Liver (tissue), 9 donors: ENCODE results near the gene BRSK2. TPM values are rescaled to one million over a fixed set of nuclear protein-coding genes. Genes with fewer than 3 reads are reported as not detected.

ENCODE experiments used
- DNase-seq: peaks from one replicate; pipeline ENCODE4 v3.0.0-alpha.2; 2017; ENCODE audit warnings: low spot score
- H3K27ac ChIP-seq, 2 donors: one replicate each; pipeline ENCODE4 v1.7.0; 2013; ENCODE audit warnings: inconsistent platforms in 2 of 2, low read length in 2 of 2, control low read depth in 1 of 2, low read depth in 1 of 2, mild to moderate bottlenecking in 1 of 2
- H3K27me3 ChIP-seq, 4 donors: one replicate each; pipeline versions ENCODE4 v1.6.1 to v1.7.0; 2013; ENCODE audit warnings: low read length in 3 of 4, inconsistent platforms in 1 of 4, mild to moderate bottlenecking in 1 of 4, moderate library complexity in 1 of 4; ENCODE audit not compliant: control insufficient read depth in 4 of 4, insufficient read depth in 4 of 4
- H3K36me3 ChIP-seq, 4 donors: one replicate each; pipeline versions ENCODE4 v1.6.1 to v1.7.0; 2013; ENCODE audit warnings: low read length in 3 of 4, mild to moderate bottlenecking in 3 of 4, low read depth in 1 of 4, moderate library complexity in 1 of 4; ENCODE audit not compliant: control insufficient read depth in 4 of 4, insufficient read depth in 3 of 4
- H3K4me1 ChIP-seq, 4 donors: one replicate each; pipeline versions ENCODE4 v1.6.1 to v1.7.0; 2013; ENCODE audit warnings: low read length in 3 of 4, mild to moderate bottlenecking in 3 of 4, moderate library complexity in 1 of 4; ENCODE audit not compliant: control insufficient read depth in 4 of 4, insufficient read depth in 4 of 4
- H3K4me3 ChIP-seq, 3 donors: one replicate each; pipeline versions ENCODE4 v1.6.1 to v1.7.0; 2013; ENCODE audit warnings: low read length in 3 of 3, control low read depth in 1 of 3, low read depth in 1 of 3, mild to moderate bottlenecking in 1 of 3
- H3K9ac ChIP-seq, 2 donors: one replicate each; pipeline ENCODE4 v1.7.0; 2013; ENCODE audit warnings: low read length in 2 of 2, mild to moderate bottlenecking in 2 of 2, moderate library complexity in 2 of 2, control low read depth in 1 of 2, low read depth in 1 of 2
- H3K9me3 ChIP-seq, 4 donors: one replicate each; pipeline versions ENCODE4 v1.6.1 to v1.7.0; 2013; ENCODE audit warnings: low read length in 3 of 4; ENCODE audit not compliant: control insufficient read depth in 4 of 4
- EGR1 ChIP-seq, 2 donors: IDR thresholded peaks; 2 replicates each; pipeline ENCODE4 v1.6.1; 2016 to 2018; ENCODE audit warnings: antibody characterized with exemption in 2 of 2, low read depth in 2 of 2
- FOXA1 ChIP-seq: IDR thresholded peaks from 2 replicates; pipeline ENCODE4 v1.6.1; 2016; ENCODE audit warnings: antibody characterized with exemption
- FOXA2 ChIP-seq: IDR thresholded peaks from 2 replicates; pipeline ENCODE4 v1.6.1; 2016; ENCODE audit warnings: antibody characterized with exemption
- GABPA ChIP-seq, 2 donors: IDR thresholded peaks in 1 of 2; conservative IDR thresholded peaks in 1 of 2; 2 replicates each; pipeline ENCODE4 v1.6.1; 2016; ENCODE audit warnings: antibody characterized with exemption in 2 of 2, mild to moderate bottlenecking in 1 of 2, moderate library complexity in 1 of 2
- HNF4A ChIP-seq, 2 donors: conservative IDR thresholded peaks; 2 replicates each; pipeline ENCODE4 v1.6.1; 2016; ENCODE audit warnings: antibody characterized with exemption in 2 of 2, mild to moderate bottlenecking in 2 of 2
- HNF4G ChIP-seq: IDR thresholded peaks from 2 replicates; pipeline ENCODE4 v1.6.1; 2016; ENCODE audit warnings: antibody characterized with exemption
- JUND ChIP-seq, 2 donors: IDR thresholded peaks; 2 replicates each; pipeline ENCODE4 v1.6.1; 2016; ENCODE audit warnings: antibody characterized with exemption in 2 of 2
- NR2F2 ChIP-seq: IDR thresholded peaks from 2 replicates; pipeline ENCODE4 v1.6.1; 2016; ENCODE audit warnings: antibody characterized with exemption
- RAD21 ChIP-seq, 2 donors: IDR thresholded peaks; 2 replicates each; pipeline ENCODE4 v1.6.1; 2016; ENCODE audit warnings: antibody characterized with exemption in 2 of 2, mild to moderate bottlenecking in 2 of 2
- RXRA ChIP-seq, 2 donors: IDR thresholded peaks; 2 replicates each; pipeline ENCODE4 v1.6.1; 2017 to 2018; ENCODE audit warnings: antibody characterized with exemption in 2 of 2, mild to moderate bottlenecking in 1 of 2
- SP1 ChIP-seq: IDR thresholded peaks from 2 replicates; pipeline ENCODE4 v1.6.1; 2018; ENCODE audit warnings: antibody characterized with exemption, mild to moderate bottlenecking
- TAF1 ChIP-seq: conservative IDR thresholded peaks from 2 replicates; pipeline ENCODE4 v1.6.1; 2016; ENCODE audit warnings: antibody characterized with exemption, mild to moderate bottlenecking
- YY1 ChIP-seq: IDR thresholded peaks from 2 replicates; pipeline ENCODE4 v1.6.1; 2016; ENCODE audit warnings: antibody characterized with exemption, mild to moderate bottlenecking
- WGBS: extraction: QIAGEN DNeasy Blood & Tissue Kit; methylation state at CpG from one replicate; pipeline ENCODE4 v1.1.7; 2013; 5-methylcytosine and 5-hydroxymethylcytosine counted together
- polyA plus RNA-seq, 2 donors: library from polyadenylated mRNA; stranded (reverse) in 1 of 2; unstranded in 1 of 2; fragments of 200-250 nt in 1 of 2; fragments of >200 nt in 1 of 2; fragmentation: Nextera tagmentation in 1 of 2; extraction: Ambion mirVana in 1 of 2; gene quantifications; one replicate each; pipeline versions ENCODE4 v1.2.1 to v1.2.3, GENCODE V29; 2013 to 2015
- total RNA-seq, 2 donors: library from RNA; depleted of rRNA; stranded (reverse); fragments of >200 nt; gene quantifications; one replicate each; pipeline ENCODE4 v1.2.3, GENCODE V29; 2014
- TF ChIP-seq, protein P1 (sequence below): IDR thresholded peaks from 2 replicates; pipeline ENCODE4 v1.6.1; 2016; ENCODE audit warnings: antibody characterized with exemption
- TF ChIP-seq, protein P2 (sequence below): fragments of 150-350 bp; IDR thresholded peaks from 2 replicates; pipeline ENCODE4 v1.5.1; 2017; ENCODE audit warnings: improper control_type of control experiment, low read depth, low read length; ENCODE audit not compliant: missing input control
- TF ChIP-seq, protein P3 (sequence below): IDR thresholded peaks from 2 replicates; pipeline ENCODE4 v1.6.1; 2016; ENCODE audit warnings: antibody characterized with exemption
- TF ChIP-seq, protein P4 (sequence below): IDR thresholded peaks from 2 replicates; pipeline ENCODE4 v1.6.1; 2016; ENCODE audit warnings: antibody characterized with exemption, mild to moderate bottlenecking
- TF ChIP-seq, protein P5 (sequence below): IDR thresholded peaks from 2 replicates; pipeline ENCODE4 v1.6.1; 2016; ENCODE audit warnings: antibody characterized with exemption
- donor health status: healthy.
- donor health status: healthy.
- donor health status: healthy.
- donor health status: healthy.
- donor health status: healthy.

BRSK2 gene
- total and polyA plus RNA-seq, 4 donors: 0.05 to 0.17 TPM; not detected in 2

DNA sequence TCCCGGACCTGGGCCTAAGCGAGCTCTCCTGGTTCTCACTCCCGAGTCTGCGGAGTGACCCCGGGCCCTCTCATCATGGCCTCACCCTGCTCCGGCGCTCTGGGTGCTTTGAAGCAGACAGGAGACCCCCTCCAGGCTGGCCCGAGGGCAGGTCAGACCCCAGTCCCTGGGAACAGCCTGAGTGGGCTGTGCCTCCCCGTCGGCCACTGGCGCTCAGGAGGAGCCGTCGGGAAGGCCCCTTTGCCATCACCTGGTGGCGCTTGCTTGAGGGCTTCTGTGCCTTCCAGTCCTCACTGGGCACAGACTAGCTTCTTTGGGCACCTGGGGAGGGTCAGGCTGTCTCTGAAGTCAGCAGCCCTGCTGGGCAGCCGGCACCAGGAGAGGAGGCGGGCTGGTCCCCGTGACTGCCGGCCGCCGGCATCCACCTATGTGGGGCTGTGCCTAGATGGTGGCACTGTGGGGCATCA is 6.7 kb downstream of the BRSK2 start (continued):
- TF ChIP-seq, protein P1, sequence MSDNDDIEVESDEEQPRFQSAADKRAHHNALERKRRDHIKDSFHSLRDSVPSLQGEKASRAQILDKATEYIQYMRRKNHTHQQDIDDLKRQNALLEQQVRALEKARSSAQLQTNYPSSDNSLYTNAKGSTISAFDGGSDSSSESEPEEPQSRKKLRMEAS: no peak
- TF ChIP-seq NR2F2 (no peak), RAD21 (IDR thresholded peaks at IDR 0.05) (no peak), HNF4A (conservative IDR thresholded peaks at IDR 0.05) (no peak), EGR1 (IDR thresholded peaks at IDR 0.05; ENCODE audit: low read depth in 2 of 2) (no peak)

DNA sequence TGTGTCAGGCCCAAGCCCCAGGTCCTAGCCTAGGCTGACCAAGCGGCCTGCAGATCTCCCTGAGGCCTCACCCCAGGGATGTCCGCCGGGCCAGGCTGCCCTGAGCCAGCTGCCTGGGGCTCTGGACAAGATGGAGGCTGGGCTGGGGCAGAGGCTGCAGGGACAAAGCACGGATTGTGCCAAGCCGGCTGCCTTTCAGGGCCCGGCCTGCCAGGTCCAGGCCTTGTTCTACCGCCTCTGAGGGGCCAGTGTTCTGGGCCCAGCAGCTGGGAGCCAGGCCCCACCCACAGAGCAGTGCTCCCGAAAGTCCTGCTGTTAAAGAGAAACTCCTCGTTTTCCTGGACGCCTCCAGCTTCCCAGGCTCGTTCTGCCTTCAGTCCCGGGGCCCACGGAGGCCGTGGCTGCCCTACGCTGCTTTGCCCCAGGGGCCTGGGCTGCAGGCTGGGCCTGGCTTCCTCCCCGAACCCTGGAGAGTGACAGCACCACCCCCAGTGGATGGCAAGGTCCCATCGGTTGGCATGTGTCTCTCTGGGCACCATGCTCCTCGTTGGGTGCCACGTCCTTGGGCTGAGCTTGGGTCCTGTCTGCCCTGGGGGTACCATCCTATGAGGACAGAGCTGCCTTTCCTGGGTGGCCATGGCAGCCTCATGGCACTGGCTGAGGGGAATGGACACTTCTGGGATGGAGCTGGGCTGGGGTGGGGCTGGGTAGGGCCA is 7.6 kb downstream of the BRSK2 start:
- Histone ChIP-seq H3K9me3 (no peaks in the 10 kb centered on the region), H3K4me3 (no peak overlapping the region), H3K9ac (no peak overlapping the region), H3K4me1 (no peaks in the 10 kb centered on the region), H3K27me3 (no peaks in the 10 kb centered on the region), H3K27ac (no peak overlapping the region), H3K36me3 (no peaks in the 10 kb centered on the region)
- TF ChIP-seq RXRA (IDR thresholded peaks at IDR 0.05) (no peak), EGR1 (IDR thresholded peaks at IDR 0.05; ENCODE audit: low read depth in 2 of 2) (no peak), GABPA (IDR thresholded peaks at IDR 0.05 in 1 of 2, conservative IDR thresholded peaks at IDR 0.05 in 1 of 2) (no peak), JUND (IDR thresholded peaks at IDR 0.05) (no peak), NR2F2 (no peak), TAF1 (no peak), FOXA1 (no peak), SP1 (no peak), HNF4A (conservative IDR thresholded peaks at IDR 0.05) (no peak), RAD21 (IDR thresholded peaks at IDR 0.05) (no peak), YY1 (no peak)
- TF ChIP-seq, protein P1: no peak
- TF ChIP-seq, protein P2, sequence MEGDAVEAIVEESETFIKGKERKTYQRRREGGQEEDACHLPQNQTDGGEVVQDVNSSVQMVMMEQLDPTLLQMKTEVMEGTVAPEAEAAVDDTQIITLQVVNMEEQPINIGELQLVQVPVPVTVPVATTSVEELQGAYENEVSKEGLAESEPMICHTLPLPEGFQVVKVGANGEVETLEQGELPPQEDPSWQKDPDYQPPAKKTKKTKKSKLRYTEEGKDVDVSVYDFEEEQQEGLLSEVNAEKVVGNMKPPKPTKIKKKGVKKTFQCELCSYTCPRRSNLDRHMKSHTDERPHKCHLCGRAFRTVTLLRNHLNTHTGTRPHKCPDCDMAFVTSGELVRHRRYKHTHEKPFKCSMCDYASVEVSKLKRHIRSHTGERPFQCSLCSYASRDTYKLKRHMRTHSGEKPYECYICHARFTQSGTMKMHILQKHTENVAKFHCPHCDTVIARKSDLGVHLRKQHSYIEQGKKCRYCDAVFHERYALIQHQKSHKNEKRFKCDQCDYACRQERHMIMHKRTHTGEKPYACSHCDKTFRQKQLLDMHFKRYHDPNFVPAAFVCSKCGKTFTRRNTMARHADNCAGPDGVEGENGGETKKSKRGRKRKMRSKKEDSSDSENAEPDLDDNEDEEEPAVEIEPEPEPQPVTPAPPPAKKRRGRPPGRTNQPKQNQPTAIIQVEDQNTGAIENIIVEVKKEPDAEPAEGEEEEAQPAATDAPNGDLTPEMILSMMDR: no peak
- TF ChIP-seq, protein P3, sequence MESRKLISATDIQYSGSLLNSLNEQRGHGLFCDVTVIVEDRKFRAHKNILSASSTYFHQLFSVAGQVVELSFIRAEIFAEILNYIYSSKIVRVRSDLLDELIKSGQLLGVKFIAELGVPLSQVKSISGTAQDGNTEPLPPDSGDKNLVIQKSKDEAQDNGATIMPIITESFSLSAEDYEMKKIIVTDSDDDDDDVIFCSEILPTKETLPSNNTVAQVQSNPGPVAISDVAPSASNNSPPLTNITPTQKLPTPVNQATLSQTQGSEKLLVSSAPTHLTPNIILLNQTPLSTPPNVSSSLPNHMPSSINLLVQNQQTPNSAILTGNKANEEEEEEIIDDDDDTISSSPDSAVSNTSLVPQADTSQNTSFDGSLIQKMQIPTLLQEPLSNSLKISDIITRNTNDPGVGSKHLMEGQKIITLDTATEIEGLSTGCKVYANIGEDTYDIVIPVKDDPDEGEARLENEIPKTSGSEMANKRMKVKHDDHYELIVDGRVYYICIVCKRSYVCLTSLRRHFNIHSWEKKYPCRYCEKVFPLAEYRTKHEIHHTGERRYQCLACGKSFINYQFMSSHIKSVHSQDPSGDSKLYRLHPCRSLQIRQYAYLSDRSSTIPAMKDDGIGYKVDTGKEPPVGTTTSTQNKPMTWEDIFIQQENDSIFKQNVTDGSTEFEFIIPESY: no peak
- DNase-seq: no peak
- WGBS: 88% methylated on average over 19 of the region's 19 CpGs

DNA sequence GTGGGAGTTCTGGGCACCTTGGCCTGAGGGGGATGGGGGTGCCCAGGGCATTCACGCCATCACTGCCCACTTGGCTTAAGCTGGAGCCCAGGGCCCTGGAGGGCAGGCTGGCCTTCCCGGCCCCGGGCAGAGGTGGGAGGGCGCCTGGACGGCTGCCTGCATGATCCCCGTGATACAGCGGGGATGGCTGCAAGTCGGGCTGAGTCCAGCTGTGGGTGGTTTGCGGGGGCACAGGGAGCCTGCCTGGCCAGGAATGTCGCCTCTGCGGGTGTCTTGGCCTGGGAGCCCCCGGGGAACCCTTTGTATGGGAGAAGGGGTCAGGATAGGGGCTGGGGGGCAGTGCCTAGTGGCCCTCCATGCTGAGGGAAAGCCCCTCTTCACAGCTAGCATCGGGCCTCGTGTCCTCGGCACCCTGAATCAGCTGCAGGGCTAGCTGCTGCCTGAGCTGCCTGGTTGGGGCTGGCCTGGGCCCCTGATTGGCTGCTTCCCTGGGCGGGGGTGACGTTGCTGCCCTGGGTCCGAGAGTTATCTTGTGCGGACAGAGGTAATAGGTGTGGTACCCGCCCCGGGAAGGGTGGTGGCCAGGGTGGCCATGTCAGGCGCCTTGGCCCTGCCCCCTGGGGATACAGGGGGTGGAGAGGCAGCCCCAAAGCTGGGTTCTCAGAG is 8.3 kb downstream of the BRSK2 start:
- Histone ChIP-seq H3K36me3 (no peaks in the 10 kb centered on the region), H3K4me3 (no peak overlapping the region), H3K4me1 (no peaks in the 10 kb centered on the region), H3K9ac (no peak overlapping the region), H3K9me3 (no peaks in the 10 kb centered on the region), H3K27ac (no peak overlapping the region), H3K27me3 (no peaks in the 10 kb centered on the region)
- peak; percentile 42 for DNase-seq
- WGBS: 78% methylated on average over 22 of the region's 22 CpGs
- TF ChIP-seq RAD21 (IDR thresholded peaks at IDR 0.05) (no peak), RXRA (IDR thresholded peaks at IDR 0.05) (no peak), HNF4G (no peak), NR2F2 (no peak), FOXA2 (no peak)
- TF ChIP-seq, protein P2: no peak
- TF ChIP-seq, protein P4, sequence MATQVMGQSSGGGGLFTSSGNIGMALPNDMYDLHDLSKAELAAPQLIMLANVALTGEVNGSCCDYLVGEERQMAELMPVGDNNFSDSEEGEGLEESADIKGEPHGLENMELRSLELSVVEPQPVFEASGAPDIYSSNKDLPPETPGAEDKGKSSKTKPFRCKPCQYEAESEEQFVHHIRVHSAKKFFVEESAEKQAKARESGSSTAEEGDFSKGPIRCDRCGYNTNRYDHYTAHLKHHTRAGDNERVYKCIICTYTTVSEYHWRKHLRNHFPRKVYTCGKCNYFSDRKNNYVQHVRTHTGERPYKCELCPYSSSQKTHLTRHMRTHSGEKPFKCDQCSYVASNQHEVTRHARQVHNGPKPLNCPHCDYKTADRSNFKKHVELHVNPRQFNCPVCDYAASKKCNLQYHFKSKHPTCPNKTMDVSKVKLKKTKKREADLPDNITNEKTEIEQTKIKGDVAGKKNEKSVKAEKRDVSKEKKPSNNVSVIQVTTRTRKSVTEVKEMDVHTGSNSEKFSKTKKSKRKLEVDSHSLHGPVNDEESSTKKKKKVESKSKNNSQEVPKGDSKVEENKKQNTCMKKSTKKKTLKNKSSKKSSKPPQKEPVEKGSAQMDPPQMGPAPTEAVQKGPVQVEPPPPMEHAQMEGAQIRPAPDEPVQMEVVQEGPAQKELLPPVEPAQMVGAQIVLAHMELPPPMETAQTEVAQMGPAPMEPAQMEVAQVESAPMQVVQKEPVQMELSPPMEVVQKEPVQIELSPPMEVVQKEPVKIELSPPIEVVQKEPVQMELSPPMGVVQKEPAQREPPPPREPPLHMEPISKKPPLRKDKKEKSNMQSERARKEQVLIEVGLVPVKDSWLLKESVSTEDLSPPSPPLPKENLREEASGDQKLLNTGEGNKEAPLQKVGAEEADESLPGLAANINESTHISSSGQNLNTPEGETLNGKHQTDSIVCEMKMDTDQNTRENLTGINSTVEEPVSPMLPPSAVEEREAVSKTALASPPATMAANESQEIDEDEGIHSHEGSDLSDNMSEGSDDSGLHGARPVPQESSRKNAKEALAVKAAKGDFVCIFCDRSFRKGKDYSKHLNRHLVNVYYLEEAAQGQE: no peak
- TF ChIP-seq, protein P5, sequence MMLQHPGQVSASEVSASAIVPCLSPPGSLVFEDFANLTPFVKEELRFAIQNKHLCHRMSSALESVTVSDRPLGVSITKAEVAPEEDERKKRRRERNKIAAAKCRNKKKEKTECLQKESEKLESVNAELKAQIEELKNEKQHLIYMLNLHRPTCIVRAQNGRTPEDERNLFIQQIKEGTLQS: no peak
- TF ChIP-seq, protein P1: no peak
